ENCODE results near the gene IL37.

IL37 gene

GRCh38 chr2:112877423-112877822, 33.5 kb upstream of the IL37 start:
- Histone ChIP-seq H3K27ac (ENCODE audit: low read depth, low read length) (no peak overlapping the region), H3K27me3 (ENCODE audit: control insufficient read depth in 5 of 5, insufficient read depth in 4 of 5, low read length in 5 of 5) (no peaks in the 10 kb centered on the region), H3K9ac (ENCODE audit: low read length in 5 of 5) (no peak overlapping the region), H3K36me3 (ENCODE audit: control insufficient read depth in 5 of 5, insufficient read depth in 5 of 5, low read length in 5 of 5) (no peaks in the 10 kb centered on the region), H3K4me3 (ENCODE audit: low read depth in 1 of 5, low read length in 5 of 5) (no peak overlapping the region), H3K9me3 (ENCODE audit: control insufficient read depth in 5 of 5, low read length in 5 of 5) (no peaks in the 10 kb centered on the region), H3K4me1 (ENCODE audit: control insufficient read depth in 5 of 5, insufficient read depth in 5 of 5, low read length in 5 of 5) (peaks cover 0 to 17% (median 14%) of the 10 kb centered on the region in 5 donors)

DNA sequence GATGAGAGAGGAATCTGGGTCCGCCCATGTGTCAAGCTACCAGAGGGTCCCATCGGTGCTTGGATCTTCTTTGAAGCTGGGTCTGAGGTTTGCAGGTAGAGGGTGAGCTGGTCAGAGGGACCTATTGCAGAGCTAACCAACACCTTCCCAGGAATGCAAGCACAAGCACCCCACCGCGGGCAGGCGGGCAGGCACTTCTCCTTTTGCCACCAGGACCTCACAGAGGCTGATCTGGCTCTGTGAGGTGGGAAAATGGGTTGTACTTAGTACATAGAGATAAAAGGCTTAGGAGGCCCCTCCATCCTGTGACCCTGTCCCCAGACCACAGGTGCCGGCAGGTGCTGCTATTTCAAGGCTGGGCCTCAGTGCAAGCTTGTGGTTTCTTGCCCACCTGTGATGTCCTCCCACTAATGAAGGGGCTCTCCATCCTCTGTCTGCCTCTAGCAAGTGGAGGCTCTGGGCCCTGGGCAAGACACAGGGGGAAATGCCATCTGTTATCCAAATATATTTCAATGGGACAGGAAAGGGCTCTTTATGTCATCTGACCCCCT, 31.4 kb upstream of the IL37 start:
- no peaks in the 10 kb centered on the region for H3K9me3 ChIP-seq (ENCODE audit: control insufficient read depth in 5 of 5, low read length in 5 of 5)
- no peaks in the 10 kb centered on the region for H3K27me3 ChIP-seq (ENCODE audit: control insufficient read depth in 5 of 5, insufficient read depth in 4 of 5, low read length in 5 of 5)
- H3K4me3 ChIP-seq (ENCODE audit: low read depth in 1 of 5, low read length in 5 of 5), result no peak overlapping the region
- no peaks in the 10 kb centered on the region for H3K36me3 ChIP-seq (ENCODE audit: control insufficient read depth in 5 of 5, insufficient read depth in 5 of 5, low read length in 5 of 5)
- H3K27ac ChIP-seq (ENCODE audit: low read depth, low read length), result no peak overlapping the region
- peaks cover 0 to 17% (median 14%) of the 10 kb centered on the region in 5 donors for H3K4me1 ChIP-seq (ENCODE audit: control insufficient read depth in 5 of 5, insufficient read depth in 5 of 5, low read length in 5 of 5)
- no peak overlapping the region for H3K9ac ChIP-seq (ENCODE audit: low read length in 5 of 5)

GRCh38 chr2:112880091-112880531, 30.9 kb upstream of the IL37 start:
- Histone ChIP-seq H3K4me3 (ENCODE audit: low read depth in 1 of 5, low read length in 5 of 5) (peak overlapping the region in 2 of 5 donors; percentile 6 to 32), H3K9me3 (ENCODE audit: control insufficient read depth in 5 of 5, low read length in 5 of 5) (no peaks in the 10 kb centered on the region), H3K9ac (ENCODE audit: low read length in 5 of 5) (no peak overlapping the region), H3K27ac (ENCODE audit: low read depth, low read length) (no peak overlapping the region), H3K4me1 (ENCODE audit: control insufficient read depth in 5 of 5, insufficient read depth in 5 of 5, low read length in 5 of 5) (peaks cover 0 to 17% (median 14%) of the 10 kb centered on the region in 5 donors), H3K36me3 (ENCODE audit: control insufficient read depth in 5 of 5, insufficient read depth in 5 of 5, low read length in 5 of 5) (no peaks in the 10 kb centered on the region), H3K27me3 (ENCODE audit: control insufficient read depth in 5 of 5, insufficient read depth in 4 of 5, low read length in 5 of 5) (no peaks in the 10 kb centered on the region)

GRCh38 chr2:112880696-112881095, 30.3 kb upstream of the IL37 start:
- peak overlapping the region in 3 of 5 donors; percentile 6 to 32 (median 23) for H3K4me3 ChIP-seq (ENCODE audit: low read depth in 1 of 5, low read length in 5 of 5)
- H3K4me1 ChIP-seq (ENCODE audit: control insufficient read depth in 5 of 5, insufficient read depth in 5 of 5, low read length in 5 of 5), result peaks cover 0 to 17% (median 14%) of the 10 kb centered on the region in 5 donors
- H3K36me3 ChIP-seq (ENCODE audit: control insufficient read depth in 5 of 5, insufficient read depth in 5 of 5, low read length in 5 of 5), result no peaks in the 10 kb centered on the region
- H3K27ac ChIP-seq (ENCODE audit: low read depth, low read length), result no peak overlapping the region
- H3K27me3 ChIP-seq (ENCODE audit: control insufficient read depth in 5 of 5, insufficient read depth in 4 of 5, low read length in 5 of 5), result no peaks in the 10 kb centered on the region
- no peaks in the 10 kb centered on the region for H3K9me3 ChIP-seq (ENCODE audit: control insufficient read depth in 5 of 5, low read length in 5 of 5)
- H3K9ac ChIP-seq (ENCODE audit: low read length in 5 of 5), result no peak overlapping the region

GRCh38 chr2:112881217-112881985, 29.6 kb upstream of the IL37 start:
- Histone ChIP-seq H3K4me1 (ENCODE audit: control insufficient read depth in 5 of 5, insufficient read depth in 5 of 5, low read length in 5 of 5) (peaks cover 0 to 17% (median 14%) of the 10 kb centered on the region in 5 donors), H3K9me3 (ENCODE audit: control insufficient read depth in 5 of 5, low read length in 5 of 5) (no peaks in the 10 kb centered on the region), H3K9ac (ENCODE audit: low read length in 5 of 5) (no peak overlapping the region), H3K27me3 (ENCODE audit: control insufficient read depth in 5 of 5, insufficient read depth in 4 of 5, low read length in 5 of 5) (no peaks in the 10 kb centered on the region), H3K4me3 (ENCODE audit: low read depth in 1 of 5, low read length in 5 of 5) (no peak overlapping the region), H3K27ac (ENCODE audit: low read depth, low read length) (no peak overlapping the region), H3K36me3 (ENCODE audit: control insufficient read depth in 5 of 5, insufficient read depth in 5 of 5, low read length in 5 of 5) (no peaks in the 10 kb centered on the region)

- Histone ChIP-seq H3K4me1 (ENCODE audit: control insufficient read depth in 5 of 5, insufficient read depth in 5 of 5, low read length in 5 of 5) (peaks cover 0 to 17% (median 14%) of the 10 kb centered on the region in 5 donors), H3K4me3 (ENCODE audit: low read depth in 1 of 5, low read length in 5 of 5) (no peak overlapping the region), H3K27me3 (ENCODE audit: control insufficient read depth in 5 of 5, insufficient read depth in 4 of 5, low read length in 5 of 5) (no peaks in the 10 kb centered on the region), H3K27ac (ENCODE audit: low read depth, low read length) (no peak overlapping the region), H3K9ac (ENCODE audit: low read length in 5 of 5) (no peak overlapping the region), H3K9me3 (ENCODE audit: control insufficient read depth in 5 of 5, low read length in 5 of 5) (no peaks in the 10 kb centered on the region), H3K36me3 (ENCODE audit: control insufficient read depth in 5 of 5, insufficient read depth in 5 of 5, low read length in 5 of 5) (no peaks in the 10 kb centered on the region)
Observed at GRCh38 chr2:112883669-112884068, 27.3 kb upstream of the IL37 start.

DNA sequence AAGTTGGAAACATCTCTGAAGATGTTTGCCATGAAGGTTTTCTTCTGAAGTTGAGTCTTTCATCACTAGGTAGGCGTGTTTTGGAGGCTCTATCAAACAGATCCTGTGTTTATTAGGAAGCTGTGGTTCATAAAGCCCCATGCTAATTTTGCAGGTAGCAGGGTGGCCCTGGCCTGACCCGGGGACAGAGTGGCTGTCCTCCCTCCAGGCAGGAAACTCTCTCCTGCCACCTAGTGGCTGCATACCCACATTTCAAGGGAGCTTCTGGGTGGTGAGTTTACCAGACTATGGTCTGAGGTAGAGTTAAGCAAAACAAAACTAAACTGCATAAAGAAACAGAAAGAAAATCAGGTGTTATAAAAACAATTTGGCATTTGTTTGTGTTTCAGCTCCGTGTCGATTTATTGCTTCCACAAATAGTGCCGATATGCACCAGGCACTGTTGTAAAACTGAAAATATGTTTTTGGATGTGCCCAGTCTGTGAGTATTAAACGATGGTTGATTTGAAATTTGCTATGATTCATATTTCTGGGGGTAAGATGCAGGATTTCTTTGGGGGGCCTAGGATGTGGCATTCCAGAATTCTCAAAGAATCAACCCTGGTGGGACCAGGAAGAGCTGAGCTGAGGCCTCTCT, 26.0 kb upstream of the IL37 start:
- Histone ChIP-seq H3K4me3 (ENCODE audit: low read depth in 1 of 5, low read length in 5 of 5) (no peak overlapping the region), H3K36me3 (ENCODE audit: control insufficient read depth in 5 of 5, insufficient read depth in 5 of 5, low read length in 5 of 5) (no peaks in the 10 kb centered on the region), H3K9ac (ENCODE audit: low read length in 5 of 5) (no peak overlapping the region), H3K9me3 (ENCODE audit: control insufficient read depth in 5 of 5, low read length in 5 of 5) (no peaks in the 10 kb centered on the region), H3K4me1 (ENCODE audit: control insufficient read depth in 5 of 5, insufficient read depth in 5 of 5, low read length in 5 of 5) (peaks cover 0 to 16% (median 14%) of the 10 kb centered on the region in 5 donors), H3K27me3 (ENCODE audit: control insufficient read depth in 5 of 5, insufficient read depth in 4 of 5, low read length in 5 of 5) (no peaks in the 10 kb centered on the region), H3K27ac (ENCODE audit: low read depth, low read length) (no peak overlapping the region)

DNA sequence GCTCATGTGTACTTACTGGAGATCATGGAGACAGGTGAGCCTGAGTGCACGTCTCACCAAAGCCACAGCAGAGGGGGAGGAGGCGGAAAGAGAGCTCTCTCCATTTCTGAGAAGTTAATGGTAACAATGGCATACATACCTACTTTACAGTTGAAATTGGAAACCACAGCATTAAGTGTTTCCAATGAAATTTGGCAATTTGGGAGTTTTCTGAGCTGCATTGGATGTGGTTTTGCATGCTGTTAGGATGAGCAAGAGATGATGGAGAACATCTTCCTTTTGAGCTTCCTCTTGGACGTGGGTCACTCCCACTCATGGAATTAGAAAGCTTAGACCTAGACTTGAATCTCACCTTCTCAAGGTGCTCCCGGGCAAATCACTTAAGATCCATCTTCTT, 25.5 kb upstream of the IL37 start:
- H3K9me3 ChIP-seq (ENCODE audit: control insufficient read depth in 5 of 5, low read length in 5 of 5), result no peaks in the 10 kb centered on the region

DNA sequence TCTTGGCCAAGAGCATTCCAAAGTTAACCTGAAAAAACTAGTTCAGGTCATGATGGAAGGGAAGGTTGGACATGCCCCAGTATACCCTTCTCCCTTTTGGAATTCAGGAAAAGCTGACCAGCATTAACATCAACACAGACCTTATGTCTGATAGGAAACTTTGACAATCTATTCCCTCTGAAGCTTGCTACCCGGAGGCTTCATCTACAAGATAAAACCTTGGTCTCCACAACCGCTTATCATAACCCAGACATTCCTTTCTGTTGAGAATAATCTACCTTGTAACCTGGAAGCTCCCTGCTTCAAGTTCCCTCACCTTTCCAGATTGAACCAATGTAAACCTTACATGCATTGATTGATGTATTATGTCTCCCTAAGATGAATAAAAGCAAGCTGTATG, 24.7 kb upstream of the IL37 start:
- Histone ChIP-seq H3K9me3 (ENCODE audit: control insufficient read depth in 5 of 5, low read length in 5 of 5) (no peaks in the 10 kb centered on the region), H3K27ac (ENCODE audit: low read depth, low read length) (no peak overlapping the region), H3K27me3 (ENCODE audit: control insufficient read depth in 5 of 5, insufficient read depth in 4 of 5, low read length in 5 of 5) (no peaks in the 10 kb centered on the region), H3K4me1 (ENCODE audit: control insufficient read depth in 5 of 5, insufficient read depth in 5 of 5, low read length in 5 of 5) (peaks cover 0 to 5% (median 2%) of the 10 kb centered on the region in 5 donors), H3K4me3 (ENCODE audit: low read depth in 1 of 5, low read length in 5 of 5) (no peak overlapping the region), H3K9ac (ENCODE audit: low read length in 5 of 5) (no peak overlapping the region), H3K36me3 (ENCODE audit: control insufficient read depth in 5 of 5, insufficient read depth in 5 of 5, low read length in 5 of 5) (no peaks in the 10 kb centered on the region)

More for the DNA sequence above, 25.5 kb upstream of the IL37 start:
- Histone ChIP-seq H3K27ac (ENCODE audit: low read depth, low read length) (no peak overlapping the region), H3K9ac (ENCODE audit: low read length in 5 of 5) (no peak overlapping the region), H3K4me1 (ENCODE audit: control insufficient read depth in 5 of 5, insufficient read depth in 5 of 5, low read length in 5 of 5) (peaks cover 0 to 11% (median 9%) of the 10 kb centered on the region in 5 donors), H3K36me3 (ENCODE audit: control insufficient read depth in 5 of 5, insufficient read depth in 5 of 5, low read length in 5 of 5) (no peaks in the 10 kb centered on the region), H3K27me3 (ENCODE audit: control insufficient read depth in 5 of 5, insufficient read depth in 4 of 5, low read length in 5 of 5) (no peaks in the 10 kb centered on the region), H3K4me3 (ENCODE audit: low read depth in 1 of 5, low read length in 5 of 5) (no peak overlapping the region)
